Measurements from ENCODE around the gene P2RY2. TPM values are rescaled to one million over a fixed set of nuclear protein-coding genes. Genes with fewer than 3 reads are reported as not detected.

The P2RY2 gene
- total and polyA plus RNA-seq, 2 donors (not counting 1 experiment from before 2014, with no cell fraction given): 0.05 to 0.17 TPM

DNA sequence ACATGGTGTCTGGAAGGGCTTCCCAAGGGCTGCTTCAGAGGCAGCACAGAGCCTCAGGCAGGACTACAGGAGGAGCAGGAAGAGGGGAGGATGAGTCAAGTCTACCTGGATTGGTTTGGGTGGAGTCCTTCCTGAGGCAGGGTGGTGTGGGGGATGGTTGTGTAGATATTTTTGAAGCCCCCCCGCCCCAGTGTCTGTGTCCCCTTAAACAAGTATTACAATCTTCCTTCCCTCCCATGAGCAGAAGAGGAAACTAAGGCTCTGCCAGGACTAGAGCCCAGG lies 41.3 kb upstream of the P2RY2 start:
- H3K79me2 ChIP-seq (ENCODE audit: control insufficient read depth, insufficient read depth, low read length): no peaks in the 10 kb centered on the region
- DNase-seq (ENCODE audit: low read depth in 2 of 2): no peak
- no peak overlapping the region for H3K27ac ChIP-seq (ENCODE audit: insufficient read depth, low read length)
- H3K4me3 ChIP-seq (replicated peaks in 1 of 4; ENCODE audit: control extremely low read depth in 1 of 4, insufficient read depth in 1 of 4, low read depth in 3 of 4, low read length in 4 of 4): no peak overlapping the region
- H3K9me3 ChIP-seq (ENCODE audit: control insufficient read depth, insufficient read depth, low read depth, low read length): no peaks in the 10 kb centered on the region
- no peak overlapping the region for H2AFZ ChIP-seq (ENCODE audit: low read length)
- H3K9ac ChIP-seq (ENCODE audit: insufficient read depth, low read length): no peak overlapping the region
- no peaks in the 10 kb centered on the region for H3K27me3 ChIP-seq (ENCODE audit: control insufficient read depth, insufficient read depth, low read length)
- H3K4me1 ChIP-seq (ENCODE audit: control insufficient read depth, extremely low read depth, insufficient read depth, low read length): peaks cover 3% of the 10 kb centered on the region
- no peaks in the 10 kb centered on the region for H3K36me3 ChIP-seq (ENCODE audit: control insufficient read depth, insufficient read depth, low read length)
- no peak overlapping the region for H3K4me2 ChIP-seq (ENCODE audit: extremely low read depth, insufficient read depth, low read length)
- no peaks in the 10 kb centered on the region for H4K20me1 ChIP-seq (ENCODE audit: control insufficient read depth, extremely low read depth, insufficient read depth, low read length)
- TF ChIP-seq, protein P1, sequence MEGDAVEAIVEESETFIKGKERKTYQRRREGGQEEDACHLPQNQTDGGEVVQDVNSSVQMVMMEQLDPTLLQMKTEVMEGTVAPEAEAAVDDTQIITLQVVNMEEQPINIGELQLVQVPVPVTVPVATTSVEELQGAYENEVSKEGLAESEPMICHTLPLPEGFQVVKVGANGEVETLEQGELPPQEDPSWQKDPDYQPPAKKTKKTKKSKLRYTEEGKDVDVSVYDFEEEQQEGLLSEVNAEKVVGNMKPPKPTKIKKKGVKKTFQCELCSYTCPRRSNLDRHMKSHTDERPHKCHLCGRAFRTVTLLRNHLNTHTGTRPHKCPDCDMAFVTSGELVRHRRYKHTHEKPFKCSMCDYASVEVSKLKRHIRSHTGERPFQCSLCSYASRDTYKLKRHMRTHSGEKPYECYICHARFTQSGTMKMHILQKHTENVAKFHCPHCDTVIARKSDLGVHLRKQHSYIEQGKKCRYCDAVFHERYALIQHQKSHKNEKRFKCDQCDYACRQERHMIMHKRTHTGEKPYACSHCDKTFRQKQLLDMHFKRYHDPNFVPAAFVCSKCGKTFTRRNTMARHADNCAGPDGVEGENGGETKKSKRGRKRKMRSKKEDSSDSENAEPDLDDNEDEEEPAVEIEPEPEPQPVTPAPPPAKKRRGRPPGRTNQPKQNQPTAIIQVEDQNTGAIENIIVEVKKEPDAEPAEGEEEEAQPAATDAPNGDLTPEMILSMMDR (conservative IDR thresholded peaks at IDR 0.05 in 1 of 2, IDR thresholded peaks at IDR 0.05 in 1 of 2; ENCODE audit: low read depth in 1 of 2, low read length in 2 of 2): no peak
- TF ChIP-seq EZH2 (IDR thresholded peaks at IDR 0.05; ENCODE audit: low read length, missing control alignments): no peak

DNA sequence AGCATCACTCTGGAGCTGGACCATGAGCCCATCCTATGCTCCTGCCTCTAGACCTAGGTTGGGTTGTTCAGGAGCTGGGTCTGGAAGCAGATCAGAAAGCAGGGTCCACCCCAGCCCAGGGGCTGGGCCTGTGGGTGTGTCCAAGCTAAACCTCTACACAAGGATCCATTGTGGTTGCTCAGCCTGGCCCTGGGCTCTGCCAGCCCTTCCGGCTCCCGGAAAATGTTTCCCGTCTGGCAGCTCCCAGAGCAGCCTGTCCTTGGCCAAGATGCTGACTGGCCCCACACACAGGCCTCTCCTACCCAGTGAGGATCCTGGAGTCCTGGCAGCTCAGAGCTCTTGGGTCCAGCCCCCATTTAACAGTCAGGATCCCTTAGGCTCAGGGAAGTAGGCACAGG lies 40.7 kb upstream of the P2RY2 start:
- H3K27ac ChIP-seq (ENCODE audit: insufficient read depth, low read length): no peak overlapping the region
- H2AFZ ChIP-seq (ENCODE audit: low read length): no peak overlapping the region
- H3K9me3 ChIP-seq (ENCODE audit: control insufficient read depth, insufficient read depth, low read depth, low read length): no peaks in the 10 kb centered on the region
- peaks cover 3% of the 10 kb centered on the region for H3K4me1 ChIP-seq (ENCODE audit: control insufficient read depth, extremely low read depth, insufficient read depth, low read length)
- H4K20me1 ChIP-seq (ENCODE audit: control insufficient read depth, extremely low read depth, insufficient read depth, low read length): no peaks in the 10 kb centered on the region
- no peak overlapping the region for H3K4me3 ChIP-seq (replicated peaks in 1 of 4; ENCODE audit: control extremely low read depth in 1 of 4, insufficient read depth in 1 of 4, low read depth in 3 of 4, low read length in 4 of 4)
- no peaks in the 10 kb centered on the region for H3K36me3 ChIP-seq (ENCODE audit: control insufficient read depth, insufficient read depth, low read length)
- peak in 1 of 2 donors; percentile 29 for DNase-seq (ENCODE audit: low read depth in 2 of 2)
- H3K79me2 ChIP-seq (ENCODE audit: control insufficient read depth, insufficient read depth, low read length): no peaks in the 10 kb centered on the region
- no peak overlapping the region for H3K4me2 ChIP-seq (ENCODE audit: extremely low read depth, insufficient read depth, low read length)
- no peak overlapping the region for H3K9ac ChIP-seq (ENCODE audit: insufficient read depth, low read length)
- no peaks in the 10 kb centered on the region for H3K27me3 ChIP-seq (ENCODE audit: control insufficient read depth, insufficient read depth, low read length)
- TF ChIP-seq, protein P1 (conservative IDR thresholded peaks at IDR 0.05 in 1 of 2, IDR thresholded peaks at IDR 0.05 in 1 of 2; ENCODE audit: low read depth in 1 of 2, low read length in 2 of 2): no peak
- TF ChIP-seq EZH2 (IDR thresholded peaks at IDR 0.05; ENCODE audit: low read length, missing control alignments): no peak

DNA sequence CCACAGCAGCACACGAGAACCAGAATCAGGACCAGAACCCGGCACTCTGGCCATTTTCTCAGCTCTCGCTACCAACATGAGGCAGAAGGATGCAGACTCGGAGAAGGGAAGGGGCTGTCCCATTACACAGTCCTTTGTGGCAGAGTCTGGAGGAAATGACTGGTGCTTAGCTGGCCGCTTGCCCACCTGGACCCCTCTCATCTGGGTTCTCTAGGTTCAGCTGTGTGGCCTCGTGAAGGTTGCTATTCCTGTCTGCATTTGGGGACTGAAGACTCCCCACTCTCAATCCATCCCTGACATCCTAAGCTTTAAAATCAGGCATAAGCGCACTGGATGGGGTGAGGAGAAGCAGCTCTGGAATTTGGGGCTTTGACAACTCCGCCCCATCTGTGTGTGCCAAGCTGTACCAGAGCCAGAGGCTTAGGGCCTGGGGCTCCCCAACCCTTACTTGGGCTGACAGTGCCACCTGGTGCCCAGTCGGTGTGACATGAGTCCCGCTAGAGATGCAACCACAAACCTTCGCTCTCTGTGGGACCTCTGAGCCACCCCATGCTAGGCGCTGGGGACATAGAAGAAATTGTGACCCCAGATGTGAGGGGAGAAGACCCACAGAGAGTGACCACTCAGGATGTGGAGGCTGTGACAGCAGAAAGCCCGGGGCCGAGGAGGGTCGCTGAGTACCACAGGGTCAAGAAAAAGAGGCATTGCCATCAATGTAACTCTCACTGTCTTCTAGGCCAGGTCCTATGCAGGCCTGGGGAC lies 40.1 kb upstream of the P2RY2 start:
- Histone ChIP-seq H3K9me3 (ENCODE audit: control insufficient read depth, insufficient read depth, low read depth, low read length) (no peaks in the 10 kb centered on the region), H3K4me2 (ENCODE audit: extremely low read depth, insufficient read depth, low read length) (no peak overlapping the region), H3K36me3 (ENCODE audit: control insufficient read depth, insufficient read depth, low read length) (no peaks in the 10 kb centered on the region), H3K27me3 (ENCODE audit: control insufficient read depth, insufficient read depth, low read length) (no peaks in the 10 kb centered on the region), H3K4me1 (ENCODE audit: control insufficient read depth, extremely low read depth, insufficient read depth, low read length) (peaks cover 3% of the 10 kb centered on the region), H4K20me1 (ENCODE audit: control insufficient read depth, extremely low read depth, insufficient read depth, low read length) (no peaks in the 10 kb centered on the region), H3K9ac (ENCODE audit: insufficient read depth, low read length) (no peak overlapping the region), H3K4me3 (replicated peaks in 1 of 4; ENCODE audit: control extremely low read depth in 1 of 4, insufficient read depth in 1 of 4, low read depth in 3 of 4, low read length in 4 of 4) (no peak overlapping the region), H3K27ac (ENCODE audit: insufficient read depth, low read length) (no peak overlapping the region), H2AFZ (ENCODE audit: low read length) (no peak overlapping the region), H3K79me2 (ENCODE audit: control insufficient read depth, insufficient read depth, low read length) (no peaks in the 10 kb centered on the region)
- no peak for TF ChIP-seq EZH2 (IDR thresholded peaks at IDR 0.05; ENCODE audit: low read length, missing control alignments)
- TF ChIP-seq, protein P1 (conservative IDR thresholded peaks at IDR 0.05 in 1 of 2, IDR thresholded peaks at IDR 0.05 in 1 of 2; ENCODE audit: low read depth in 1 of 2, low read length in 2 of 2): peak; percentile 70 to 78
- peak; percentile 74 to 85 for DNase-seq (ENCODE audit: low read depth in 2 of 2)
